Fibroblast of lung (primary cell): ENCODE measurements around the gene COL4A6. TPM values are rescaled to one million over a fixed set of nuclear protein-coding genes. Genes with fewer than 3 reads are reported as not detected.

Experiments used
- DNase-seq, 2 donors: peaks; one replicate each; pipeline versions ENCODE4 v3.0.0 to v3.0.0-alpha.2; 2010; ENCODE audit warnings: low read depth in 2 of 2
- H2AFZ ChIP-seq: 2 replicates; pipeline ENCODE4 v1.5.1; 2012; ENCODE audit warnings: low read length, control low read depth, inconsistent platforms
- H3K27ac ChIP-seq: 2 replicates; pipeline ENCODE4 v1.5.1; 2011; ENCODE audit warnings: low read length, control low read depth; ENCODE audit not compliant: insufficient read depth
- H3K27me3 ChIP-seq: 2 replicates; pipeline ENCODE4 v1.5.1; 2011; ENCODE audit warnings: mild to moderate bottlenecking, low read length; ENCODE audit not compliant: control insufficient read depth, insufficient read depth
- H3K36me3 ChIP-seq: 2 replicates; pipeline ENCODE4 v1.5.1; 2011; ENCODE audit warnings: low read length; ENCODE audit not compliant: control insufficient read depth, insufficient read depth
- H3K4me1 ChIP-seq: 2 replicates; pipeline ENCODE4 v1.5.1; 2011; ENCODE audit warnings: low read length; ENCODE audit not compliant: control insufficient read depth, insufficient read depth; ENCODE audit errors: extremely low read depth
- H3K4me2 ChIP-seq: 2 replicates; pipeline ENCODE4 v1.5.1; 2011; ENCODE audit warnings: low read length, control low read depth; ENCODE audit not compliant: insufficient read depth; ENCODE audit errors: extremely low read depth
- H3K4me3 ChIP-seq, 4 experiments: fragments of 200-600 bp in 1 of 4; sonication (generic) in 1 of 4; replicated peaks in 1 of 4; 2 replicates each; pipeline ENCODE4 v1.5.1; 2011 to 2016; ENCODE audit warnings: low read length in 4 of 4, low read depth in 3 of 4, mild to moderate bottlenecking in 3 of 4, control low read depth in 2 of 4, inconsistent platforms in 1 of 4, mixed read lengths in 1 of 4; ENCODE audit not compliant: insufficient read depth in 1 of 4; ENCODE audit errors: control extremely low read depth in 1 of 4
- H3K79me2 ChIP-seq: 2 replicates; pipeline ENCODE4 v1.5.1; 2012; ENCODE audit warnings: mild to moderate bottlenecking, low read length, inconsistent platforms; ENCODE audit not compliant: control insufficient read depth, insufficient read depth
- H3K9ac ChIP-seq: 2 replicates; pipeline ENCODE4 v1.5.1; 2011; ENCODE audit warnings: mild to moderate bottlenecking, low read length, control low read depth; ENCODE audit not compliant: insufficient read depth
- H3K9me3 ChIP-seq: 2 replicates; pipeline ENCODE4 v1.5.1; 2012; ENCODE audit warnings: low read depth, low read length; ENCODE audit not compliant: control insufficient read depth, insufficient read depth
- H4K20me1 ChIP-seq: 2 replicates; pipeline ENCODE4 v1.5.1; 2011; ENCODE audit warnings: low read length; ENCODE audit not compliant: control insufficient read depth, insufficient read depth; ENCODE audit errors: extremely low read depth
- CTCF ChIP-seq, 2 donors: IDR thresholded peaks in 1 of 2; conservative IDR thresholded peaks in 1 of 2; 1 replicate in 1 of 2; 2 replicates in 1 of 2; pipeline ENCODE4 v1.5.1; 2011 to 2012; ENCODE audit warnings: low read length in 2 of 2, control low read depth in 1 of 2, inconsistent platforms in 1 of 2, low read depth in 1 of 2, mild to moderate bottlenecking in 1 of 2
- EZH2 ChIP-seq: IDR thresholded peaks from 2 replicates; pipeline ENCODE4 v1.5.1; 2012; ENCODE audit warnings: low read length, control low read depth, mild to moderate bottlenecking; ENCODE audit errors: missing control alignments
- polyA plus RNA-seq, 2 donors: library from polyadenylated mRNA; depleted of rRNA in 1 of 2; stranded (reverse) in 1 of 2; unstranded in 1 of 2; fragments of >200 nt; gene quantifications; 2 replicates each; pipeline ENCODE4 v1.2.1, GENCODE V29; 2011 to 2012; ENCODE audit warnings: missing spikeins in 1 of 2
- total RNA-seq: library from RNA; depleted of rRNA; stranded (reverse); fragments of >200 nt; gene quantifications from 2 replicates; pipeline ENCODE4 v1.2.1, GENCODE V29; 2014

The COL4A6 gene
- total and polyA plus RNA-seq, 2 donors (not counting 1 experiment from before 2014, with no cell fraction given), result 0.15 to 3.5 TPM

- H3K4me1 ChIP-seq, result no peaks in the 10 kb centered on the region
- no peak for TF ChIP-seq EZH2
- TF ChIP-seq CTCF (conservative IDR thresholded peaks at IDR 0.05 in 1 of 2, IDR thresholded peaks at IDR 0.05 in 1 of 2; ENCODE audit: low read depth in 1 of 2, low read length in 2 of 2), result no peak
- H3K79me2 ChIP-seq, result no peaks in the 10 kb centered on the region
- DNase-seq, result no peak
- no peak overlapping the region for H3K9ac ChIP-seq
- H3K27me3 ChIP-seq, result no peaks in the 10 kb centered on the region
- H4K20me1 ChIP-seq, result no peaks in the 10 kb centered on the region
- no peak overlapping the region for H2AFZ ChIP-seq
- no peak overlapping the region for H3K4me3 ChIP-seq
- H3K4me2 ChIP-seq, result no peak overlapping the region
- no peak overlapping the region for H3K27ac ChIP-seq
- H3K9me3 ChIP-seq, result no peaks in the 10 kb centered on the region
- H3K36me3 ChIP-seq, result no peaks in the 10 kb centered on the region
These were observed 35.8 kb upstream of the COL4A6 start for GRCh38 chrX:108473979-108474378.

GRCh38 chrX:108468486-108468885 lies 30.3 kb upstream of the COL4A6 start:
- TF ChIP-seq CTCF (conservative IDR thresholded peaks at IDR 0.05 in 1 of 2, IDR thresholded peaks at IDR 0.05 in 1 of 2; ENCODE audit: low read depth in 1 of 2, low read length in 2 of 2) (no peak), EZH2 (no peak)
- no peak overlapping the region for H3K4me2 ChIP-seq
- H3K79me2 ChIP-seq, result no peaks in the 10 kb centered on the region
- H3K36me3 ChIP-seq, result no peaks in the 10 kb centered on the region
- H3K4me1 ChIP-seq, result no peaks in the 10 kb centered on the region
- H3K9me3 ChIP-seq, result no peaks in the 10 kb centered on the region
- H4K20me1 ChIP-seq, result no peaks in the 10 kb centered on the region
- H3K27ac ChIP-seq, result no peak overlapping the region
- H3K4me3 ChIP-seq, result no peak overlapping the region
- no peak overlapping the region for H3K9ac ChIP-seq
- no peak overlapping the region for H2AFZ ChIP-seq
- peak; percentile 74 to 81 for DNase-seq
- no peaks in the 10 kb centered on the region for H3K27me3 ChIP-seq

GRCh38 chrX:108464604-108465003 lies 26.4 kb upstream of the COL4A6 start:
- Histone ChIP-seq H3K4me3 (no peak overlapping the region), H4K20me1 (no peaks in the 10 kb centered on the region), H3K79me2 (no peaks in the 10 kb centered on the region), H2AFZ (no peak overlapping the region), H3K27me3 (no peaks in the 10 kb centered on the region), H3K4me2 (no peak overlapping the region), H3K9me3 (no peaks in the 10 kb centered on the region), H3K9ac (no peak overlapping the region), H3K36me3 (no peaks in the 10 kb centered on the region), H3K27ac (no peak overlapping the region), H3K4me1 (no peaks in the 10 kb centered on the region)
- no peak for TF ChIP-seq EZH2
- no peak for TF ChIP-seq CTCF (conservative IDR thresholded peaks at IDR 0.05 in 1 of 2, IDR thresholded peaks at IDR 0.05 in 1 of 2; ENCODE audit: low read depth in 1 of 2, low read length in 2 of 2)
- peak in 1 of 2 donors; percentile 81 for DNase-seq
